Prostate gland (tissue), 2 donors: ENCODE data around the gene FEZF1.

Experiments
- POLR2AphosphoS5 ChIP-seq: sonication (generic); formaldehyde crosslinking; IDR thresholded peaks from one replicate; pipeline ENCODE4 v1.6.1; 2017; ENCODE audit warnings: antibody characterized with exemption
- TF ChIP-seq, protein P1 (sequence below), 4 experiments: fragments of 200-600 bp in 2 of 4; fragments of 450-650 bp in 2 of 4; sonication (generic) in 2 of 4; IDR thresholded peaks; 1 replicate in 3 of 4; 2 replicates in 1 of 4; pipeline ENCODE4 v1.5.1; 2016 to 2019; ENCODE audit warnings: antibody characterized with exemption in 4 of 4, mild to moderate bottlenecking in 2 of 4, moderate library complexity in 2 of 4

DNA sequence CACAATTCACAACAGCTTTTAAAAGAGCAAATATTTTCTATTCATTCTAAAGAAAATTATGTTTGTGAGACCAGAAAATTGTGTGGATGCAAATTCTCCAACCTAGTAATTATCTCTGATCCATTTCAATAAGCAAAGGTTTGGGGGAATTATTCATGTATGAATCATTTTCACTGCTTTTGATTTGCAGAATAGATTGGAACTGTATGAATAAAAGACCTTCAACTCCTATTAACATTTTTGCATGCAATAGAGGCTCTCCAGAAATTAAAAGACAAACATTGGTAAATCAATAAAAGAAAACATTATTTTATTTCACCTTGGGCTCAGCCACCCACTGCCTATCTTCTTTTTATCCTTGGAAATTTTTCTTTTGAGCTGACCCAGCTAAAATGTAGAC is 43.5 kb downstream of the FEZF1 start:
- TF ChIP-seq POLR2AphosphoS5: no peak
- TF ChIP-seq, protein P1, sequence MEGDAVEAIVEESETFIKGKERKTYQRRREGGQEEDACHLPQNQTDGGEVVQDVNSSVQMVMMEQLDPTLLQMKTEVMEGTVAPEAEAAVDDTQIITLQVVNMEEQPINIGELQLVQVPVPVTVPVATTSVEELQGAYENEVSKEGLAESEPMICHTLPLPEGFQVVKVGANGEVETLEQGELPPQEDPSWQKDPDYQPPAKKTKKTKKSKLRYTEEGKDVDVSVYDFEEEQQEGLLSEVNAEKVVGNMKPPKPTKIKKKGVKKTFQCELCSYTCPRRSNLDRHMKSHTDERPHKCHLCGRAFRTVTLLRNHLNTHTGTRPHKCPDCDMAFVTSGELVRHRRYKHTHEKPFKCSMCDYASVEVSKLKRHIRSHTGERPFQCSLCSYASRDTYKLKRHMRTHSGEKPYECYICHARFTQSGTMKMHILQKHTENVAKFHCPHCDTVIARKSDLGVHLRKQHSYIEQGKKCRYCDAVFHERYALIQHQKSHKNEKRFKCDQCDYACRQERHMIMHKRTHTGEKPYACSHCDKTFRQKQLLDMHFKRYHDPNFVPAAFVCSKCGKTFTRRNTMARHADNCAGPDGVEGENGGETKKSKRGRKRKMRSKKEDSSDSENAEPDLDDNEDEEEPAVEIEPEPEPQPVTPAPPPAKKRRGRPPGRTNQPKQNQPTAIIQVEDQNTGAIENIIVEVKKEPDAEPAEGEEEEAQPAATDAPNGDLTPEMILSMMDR (IDR thresholded peaks at IDR 0.05): no peak
